ENCODE data around the gene MCF2L2. TPM values are rescaled to one million over a fixed set of nuclear protein-coding genes. Genes with fewer than 3 reads are reported as not detected.

The MCF2L2 gene
- total RNA-seq, 1 donor from 2014 or later: not detected

- no peaks in the 10 kb centered on the region for H3K9me3 ChIP-seq
- TF ChIP-seq, protein P1, sequence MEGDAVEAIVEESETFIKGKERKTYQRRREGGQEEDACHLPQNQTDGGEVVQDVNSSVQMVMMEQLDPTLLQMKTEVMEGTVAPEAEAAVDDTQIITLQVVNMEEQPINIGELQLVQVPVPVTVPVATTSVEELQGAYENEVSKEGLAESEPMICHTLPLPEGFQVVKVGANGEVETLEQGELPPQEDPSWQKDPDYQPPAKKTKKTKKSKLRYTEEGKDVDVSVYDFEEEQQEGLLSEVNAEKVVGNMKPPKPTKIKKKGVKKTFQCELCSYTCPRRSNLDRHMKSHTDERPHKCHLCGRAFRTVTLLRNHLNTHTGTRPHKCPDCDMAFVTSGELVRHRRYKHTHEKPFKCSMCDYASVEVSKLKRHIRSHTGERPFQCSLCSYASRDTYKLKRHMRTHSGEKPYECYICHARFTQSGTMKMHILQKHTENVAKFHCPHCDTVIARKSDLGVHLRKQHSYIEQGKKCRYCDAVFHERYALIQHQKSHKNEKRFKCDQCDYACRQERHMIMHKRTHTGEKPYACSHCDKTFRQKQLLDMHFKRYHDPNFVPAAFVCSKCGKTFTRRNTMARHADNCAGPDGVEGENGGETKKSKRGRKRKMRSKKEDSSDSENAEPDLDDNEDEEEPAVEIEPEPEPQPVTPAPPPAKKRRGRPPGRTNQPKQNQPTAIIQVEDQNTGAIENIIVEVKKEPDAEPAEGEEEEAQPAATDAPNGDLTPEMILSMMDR (IDR thresholded peaks at IDR 0.05): no peak
- intact Hi-C loops (cut with DNase I): no loop called here
- DNase-seq (ENCODE audit: low spot score in 2 of 2): no peak
- H3K4me3 ChIP-seq: no peak overlapping the region
- H3K27me3 ChIP-seq: no peaks in the 10 kb centered on the region
- no peaks in the 10 kb centered on the region for H3K36me3 ChIP-seq
- H3K27ac ChIP-seq: no peak overlapping the region
- H3K4me1 ChIP-seq: no peaks in the 10 kb centered on the region
These were observed 110.2 kb downstream of the MCF2L2 start for GRCh38 chr3:183317886-183318865.

GRCh38 chr3:183317271-183317670 lies 111.1 kb downstream of the MCF2L2 start:
- TF ChIP-seq, protein P1 (IDR thresholded peaks at IDR 0.05): no peak
- no peaks in the 10 kb centered on the region for H3K4me1 ChIP-seq
- H3K4me3 ChIP-seq: no peak overlapping the region

GRCh38 chr3:183315739-183316138 lies 112.7 kb downstream of the MCF2L2 start:
- Histone ChIP-seq H3K27me3 (no peaks in the 10 kb centered on the region), H3K4me3 (no peak overlapping the region), H3K36me3 (no peaks in the 10 kb centered on the region), H3K9me3 (no peaks in the 10 kb centered on the region), H3K27ac (no peak overlapping the region), H3K4me1 (no peaks in the 10 kb centered on the region)
- intact Hi-C loops (cut with DNase I): no loop called here
- no peak for DNase-seq (ENCODE audit: low spot score in 2 of 2)
- TF ChIP-seq, protein P1 (IDR thresholded peaks at IDR 0.05): no peak

More at GRCh38 chr3:183317271-183317670, 111.1 kb downstream of the MCF2L2 start:
- intact Hi-C loops (cut with DNase I): no loop called here
- no peaks in the 10 kb centered on the region for H3K27me3 ChIP-seq
- H3K36me3 ChIP-seq: no peaks in the 10 kb centered on the region
- H3K9me3 ChIP-seq: no peaks in the 10 kb centered on the region
- H3K27ac ChIP-seq: no peak overlapping the region
- DNase-seq (ENCODE audit: low spot score in 2 of 2): no peak

GRCh38 chr3:183313764-183314163 lies 114.7 kb downstream of the MCF2L2 start:
- no peak for DNase-seq (ENCODE audit: low spot score in 2 of 2)
- Histone ChIP-seq H3K4me3 (no peak overlapping the region), H3K9me3 (no peaks in the 10 kb centered on the region), H3K4me1 (no peaks in the 10 kb centered on the region), H3K27me3 (no peaks in the 10 kb centered on the region), H3K36me3 (no peaks in the 10 kb centered on the region), H3K27ac (no peak overlapping the region)
- TF ChIP-seq, protein P1 (IDR thresholded peaks at IDR 0.05): no peak
- intact Hi-C loops (cut with DNase I): no loop called here

DNA sequence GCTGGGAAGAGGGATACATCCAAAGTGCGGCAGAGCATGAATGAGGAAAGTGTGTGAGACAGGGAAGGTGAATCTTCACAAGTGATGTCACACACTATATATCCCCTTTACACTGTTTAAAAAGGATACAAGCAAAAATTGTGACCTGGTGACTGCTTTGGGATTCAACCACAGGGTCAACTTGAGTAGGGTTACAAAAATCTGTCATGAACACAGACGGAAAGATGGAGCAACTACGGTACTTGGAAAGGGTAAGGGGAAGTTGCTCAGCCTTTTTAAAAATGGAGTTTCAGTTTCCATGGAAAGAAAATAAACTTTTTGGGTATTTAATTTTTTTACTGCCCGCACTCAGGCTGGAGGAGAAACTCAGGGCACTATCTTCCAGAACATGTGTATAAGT lies 115.1 kb downstream of the MCF2L2 start:
- Histone ChIP-seq H3K9me3 (no peaks in the 10 kb centered on the region), H3K27ac (no peak overlapping the region), H3K4me1 (no peaks in the 10 kb centered on the region), H3K27me3 (no peaks in the 10 kb centered on the region), H3K4me3 (no peak overlapping the region), H3K36me3 (no peaks in the 10 kb centered on the region)
- intact Hi-C loops (cut with DNase I): no loop called here
- TF ChIP-seq, protein P1 (IDR thresholded peaks at IDR 0.05): no peak
- no peak for DNase-seq (ENCODE audit: low spot score in 2 of 2)
